Ovary (tissue), 3 donors: ENCODE results near the gene MBOAT7.

Experiments
- EP300 ChIP-seq: sonication (generic); formaldehyde crosslinking; IDR thresholded peaks from one replicate; pipeline ENCODE4 v1.6.1; 2017; ENCODE audit warnings: antibody characterized with exemption
- POLR2A ChIP-seq: fragments of 450-650 bp; IDR thresholded peaks from one replicate; pipeline ENCODE4 v1.6.1; 2017; ENCODE audit warnings: antibody characterized with exemption, mild to moderate bottlenecking, moderate library complexity
- TF ChIP-seq, protein P1 (sequence below), 3 donors: fragments of 450-650 bp in 2 of 3; fragments of 200-600 bp in 1 of 3; IDR thresholded peaks; one replicate each; pipeline versions ENCODE4 v1.5.1 to v1.8.0; 2016 to 2022; ENCODE audit warnings: antibody characterized with exemption in 3 of 3, mild to moderate bottlenecking in 1 of 3
- donor health status: DM: no; HTN: no; CAD: no.

DNA sequence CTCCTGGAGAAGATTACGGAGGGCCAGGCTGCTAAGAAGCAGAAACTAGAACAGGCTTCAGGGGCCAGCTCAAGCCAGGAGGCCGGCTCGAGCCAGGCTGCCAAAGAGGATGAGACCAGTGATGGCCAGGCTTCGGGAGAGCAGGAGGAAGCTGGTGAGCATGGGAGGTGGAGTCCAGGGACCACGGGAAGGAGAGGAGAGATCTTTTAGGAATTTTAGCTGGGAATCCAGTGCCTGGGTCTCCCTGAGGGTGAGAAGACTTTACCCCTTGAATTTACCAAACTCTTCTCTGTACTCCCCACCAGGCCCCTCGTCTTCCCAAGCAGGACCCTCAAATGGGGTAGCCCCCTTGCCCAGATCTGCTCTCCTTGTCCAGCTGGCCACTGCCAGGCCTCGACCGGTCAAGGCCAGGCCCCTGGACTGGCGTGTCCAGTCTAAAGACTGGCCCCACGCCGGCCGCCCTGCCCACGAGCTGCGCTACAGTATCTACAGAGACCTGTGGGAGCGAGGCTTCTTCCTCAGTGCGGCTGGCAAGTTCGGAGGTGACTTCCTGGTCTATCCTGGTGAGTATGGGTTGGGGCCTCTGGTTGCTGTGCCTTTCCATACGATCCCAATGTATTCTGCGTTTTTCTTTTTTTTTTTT, 2.6 kb upstream of the MBOAT7 start:
- TF ChIP-seq, protein P1, sequence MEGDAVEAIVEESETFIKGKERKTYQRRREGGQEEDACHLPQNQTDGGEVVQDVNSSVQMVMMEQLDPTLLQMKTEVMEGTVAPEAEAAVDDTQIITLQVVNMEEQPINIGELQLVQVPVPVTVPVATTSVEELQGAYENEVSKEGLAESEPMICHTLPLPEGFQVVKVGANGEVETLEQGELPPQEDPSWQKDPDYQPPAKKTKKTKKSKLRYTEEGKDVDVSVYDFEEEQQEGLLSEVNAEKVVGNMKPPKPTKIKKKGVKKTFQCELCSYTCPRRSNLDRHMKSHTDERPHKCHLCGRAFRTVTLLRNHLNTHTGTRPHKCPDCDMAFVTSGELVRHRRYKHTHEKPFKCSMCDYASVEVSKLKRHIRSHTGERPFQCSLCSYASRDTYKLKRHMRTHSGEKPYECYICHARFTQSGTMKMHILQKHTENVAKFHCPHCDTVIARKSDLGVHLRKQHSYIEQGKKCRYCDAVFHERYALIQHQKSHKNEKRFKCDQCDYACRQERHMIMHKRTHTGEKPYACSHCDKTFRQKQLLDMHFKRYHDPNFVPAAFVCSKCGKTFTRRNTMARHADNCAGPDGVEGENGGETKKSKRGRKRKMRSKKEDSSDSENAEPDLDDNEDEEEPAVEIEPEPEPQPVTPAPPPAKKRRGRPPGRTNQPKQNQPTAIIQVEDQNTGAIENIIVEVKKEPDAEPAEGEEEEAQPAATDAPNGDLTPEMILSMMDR (IDR thresholded peaks at IDR 0.05): no peak
- no peak for TF ChIP-seq EP300
- TF ChIP-seq POLR2A: no peak
